GM12875 (cell line): ENCODE data around the gene VEPH1.

Experiments used
- H3K4me3 ChIP-seq: one replicate; pipeline ENCODE4 v1.5.1; 2011; ENCODE audit warnings: low read depth, low read length, control low read depth
- CTCF ChIP-seq: IDR thresholded peaks from 2 replicates; pipeline ENCODE4 v1.5.1; 2011; ENCODE audit warnings: low read depth, mild to moderate bottlenecking, control low read depth, inconsistent platforms, low read length, moderate library complexity, borderline replicate concordance; ENCODE audit not compliant: insufficient read depth

The VEPH1 gene

GRCh38 chr3:157311633-157312375 is 191.4 kb downstream of the VEPH1 start:
- TF ChIP-seq CTCF = no peak
- no peak overlapping the region for H3K4me3 ChIP-seq

- TF ChIP-seq CTCF = no peak
- H3K4me3 ChIP-seq = no peak overlapping the region
Measured at GRCh38 chr3:157310329-157311052, 192.7 kb downstream of the VEPH1 start.

GRCh38 chr3:157306502-157306901 is 196.7 kb downstream of the VEPH1 start:
- H3K4me3 ChIP-seq = no peak overlapping the region
- no peak for TF ChIP-seq CTCF

GRCh38 chr3:157305392-157305791 is 197.8 kb downstream of the VEPH1 start:
- no peak overlapping the region for H3K4me3 ChIP-seq
- no peak for TF ChIP-seq CTCF

GRCh38 chr3:157301755-157302154 is 201.5 kb downstream of the VEPH1 start:
- TF ChIP-seq CTCF = no peak
- H3K4me3 ChIP-seq = no peak overlapping the region

- TF ChIP-seq CTCF = no peak
Measured at GRCh38 chr3:157300981-157301663, 202.1 kb downstream of the VEPH1 start.

More at GRCh38 chr3:157300981-157301663, 202.1 kb downstream of the VEPH1 start:
- H3K4me3 ChIP-seq = no peak overlapping the region
